BJ (cell line): ENCODE measurements around the gene MAP7D2. TPM values are rescaled to one million over a fixed set of nuclear protein-coding genes. Genes with fewer than 3 reads are reported as not detected.

ENCODE experiments used
- CTCF ChIA-PET: fragments of 350-600 bp; formaldehyde crosslinking; extraction: SDS; loops from one replicate; lab custom pipeline; 2021; ENCODE audit warnings: antibody characterized with exemption, inconsistent platforms; lab: Yijun Ruan, JAX
- POLR2A ChIA-PET: fragments of 300-600 bp; sonication (Branson Sonifier 250); formaldehyde crosslinking; extraction: SDS; loops from one replicate; lab custom pipeline; 2021; ENCODE audit warnings: antibody characterized with exemption; lab: Charles Lee
- DNase-seq: peaks from one replicate; pipeline ENCODE4 v3.0.0-alpha.2; 2011; ENCODE audit warnings: low read depth
- H3K27me3 ChIP-seq: 2 replicates; pipeline ENCODE4 v1.6.0; 2011; ENCODE audit warnings: low read length; ENCODE audit not compliant: control insufficient read depth, insufficient read depth
- H3K36me3 ChIP-seq: 2 replicates; pipeline ENCODE4 v1.5.1; 2011; ENCODE audit warnings: low read length; ENCODE audit not compliant: control insufficient read depth, insufficient read depth
- H3K4me3 ChIP-seq: 2 replicates; pipeline ENCODE4 v1.5.1; 2011; ENCODE audit warnings: low read depth, mild to moderate bottlenecking, control low read depth, low read length
- CTCF ChIP-seq: IDR thresholded peaks from 2 replicates; pipeline ENCODE4 v1.5.1; 2011; ENCODE audit warnings: low read depth, mild to moderate bottlenecking, control low read depth, inconsistent platforms, low read length, moderate library complexity; ENCODE audit not compliant: insufficient read depth
- polyA plus RNA-seq: library from polyadenylated mRNA; depleted of rRNA; stranded (reverse); fragments of >200 nt; gene quantifications from 2 replicates; pipeline ENCODE4 v1.2.3, GENCODE V29; 2011

MAP7D2 gene
- polyA plus RNA-seq, 1 experiment: 0.18 TPM

GRCh38 chrX:19972984-19973383 is 143.7 kb downstream of the MAP7D2 start:
- ChIA-PET POLR2A (no interaction called here), CTCF (interaction anchor here (1.3 kb wide), 1 partner anchor 10 kb away, joined by 6 read pairs; no protein-coding TSS in a partner anchor)
- no peaks in the 10 kb centered on the region for H3K27me3 ChIP-seq
- peaks cover 2% of the 10 kb centered on the region; the same call in 1 of the 2 replicates for H3K36me3 ChIP-seq
- H3K4me3 ChIP-seq: no peak overlapping the region
- DNase-seq: no peak
- no peak for TF ChIP-seq CTCF

- H3K27me3 ChIP-seq: no peaks in the 10 kb centered on the region
- ChIA-PET POLR2A (no interaction called here), CTCF (no interaction called here)
- no peak overlapping the region for H3K4me3 ChIP-seq
- peaks cover 3% of the 10 kb centered on the region; the same call in 1 of the 2 replicates for H3K36me3 ChIP-seq
- DNase-seq: no peak
- no peak for TF ChIP-seq CTCF
Measured at GRCh38 chrX:19968276-19968675, 148.4 kb downstream of the MAP7D2 start.

- no peak for DNase-seq
- TF ChIP-seq CTCF: no peak
- Histone ChIP-seq H3K4me3 (no peak overlapping the region), H3K27me3 (no peaks in the 10 kb centered on the region), H3K36me3 (peaks cover 3% of the 10 kb centered on the region; the same call in 1 of the 2 replicates)
- ChIA-PET POLR2A (no interaction called here), CTCF (no interaction called here)
Measured at GRCh38 chrX:19966056-19966455, 150.7 kb downstream of the MAP7D2 start.

GRCh38 chrX:19964017-19964710 is 152.5 kb downstream of the MAP7D2 start:
- peaks cover 3% of the 10 kb centered on the region; the same call in 1 of the 2 replicates for H3K36me3 ChIP-seq
- DNase-seq: no peak
- no peak for TF ChIP-seq CTCF
- ChIA-PET CTCF (interaction anchor here (1.8 kb wide), 1 partner anchor 9 kb away, joined by 6 read pairs; no protein-coding TSS in a partner anchor), POLR2A (no interaction called here)
- H3K4me3 ChIP-seq: no peak overlapping the region
- no peaks in the 10 kb centered on the region for H3K27me3 ChIP-seq

GRCh38 chrX:19960913-19961312 is 155.8 kb downstream of the MAP7D2 start:
- H3K27me3 ChIP-seq: no peaks in the 10 kb centered on the region
- no peak for DNase-seq
- POLR2A ChIA-PET: no interaction called here
- CTCF ChIA-PET: interaction anchor here (0.9 kb wide), 1 partner anchor 589 kb away, joined by 3 read pairs; no protein-coding TSS in a partner anchor
- H3K4me3 ChIP-seq: no peak overlapping the region
- H3K36me3 ChIP-seq: 0 out of 2 replicates have a peak, but pooled peaks cover 1% of the 10 kb centered on the region
- no peak for TF ChIP-seq CTCF
